D721Med (cell line): ENCODE results near the gene BHMT2.

Experiments used
- DNase-seq: peaks from one replicate; pipeline ENCODE4 v3.0.0; 2011; ENCODE audit warnings: low spot score; ENCODE audit not compliant: insufficient read length
- FAIRE-seq: peaks from 2 replicates; lab custom pipeline; 2011; peaks lifted over from hg19 to GRCh38; lab: Jason Lieb, UNC
- CTCF ChIP-seq: IDR thresholded peaks from 2 replicates; pipeline ENCODE4 v1.5.1; 2012; ENCODE audit warnings: mild to moderate bottlenecking, control low read depth; ENCODE audit not compliant: insufficient read depth; ENCODE audit errors: missing control alignments

Gene BHMT2

GRCh38 chr5:79025054-79025472, 44.5 kb upstream of the BHMT2 start:
- no peak for FAIRE-seq
- no peak for DNase-seq
- peak; percentile 97 for TF ChIP-seq CTCF

- FAIRE-seq, result no peak
- DNase-seq, result no peak
- no peak for TF ChIP-seq CTCF
Observed at GRCh38 chr5:79030663-79031484, 38.7 kb upstream of the BHMT2 start.

GRCh38 chr5:79031485-79031867, 38.1 kb upstream of the BHMT2 start:
- DNase-seq (no peak), FAIRE-seq (no peak)
- TF ChIP-seq CTCF, result no peak

GRCh38 chr5:79032031-79032695, 37.4 kb upstream of the BHMT2 start:
- DNase-seq (no peak), FAIRE-seq (no peak)
- no peak for TF ChIP-seq CTCF

GRCh38 chr5:79032782-79033181, 36.8 kb upstream of the BHMT2 start:
- FAIRE-seq (no peak), DNase-seq (no peak)
- TF ChIP-seq CTCF, result no peak

GRCh38 chr5:79035237-79035636, 34.3 kb upstream of the BHMT2 start:
- FAIRE-seq (no peak), DNase-seq (no peak)
- TF ChIP-seq CTCF, result no peak

- no peak for TF ChIP-seq CTCF
- FAIRE-seq (no peak), DNase-seq (no peak)
Observed at GRCh38 chr5:79036769-79037168, 32.8 kb upstream of the BHMT2 start.
